H1 (cell line): Measurements from ENCODE around the gene RIN1. TPM values are rescaled to one million over a fixed set of nuclear protein-coding genes. Genes with fewer than 3 reads are reported as not detected.

ENCODE experiments used
- CTCF ChIA-PET: fragments of 300-600 bp; sonication (Branson Sonifier 250); formaldehyde crosslinking; loops from one replicate; lab custom pipeline; 2021; ENCODE audit not compliant: partially characterized antibody; lab: Charles Lee
- POLR2A ChIA-PET: fragments of 300-600 bp; sonication (Branson Sonifier 250); formaldehyde crosslinking; loops from one replicate; lab custom pipeline; 2021; ENCODE audit warnings: inconsistent platforms; ENCODE audit not compliant: partially characterized antibody; lab: Charles Lee
- DNase-seq, 2 experiments: peaks; one replicate each; pipeline versions ENCODE4 v3.0.0 to v3.0.0-alpha.2; 2010 to 2022; ENCODE audit warnings: low spot score in 2 of 2, low read depth in 1 of 2, mixed read lengths in 1 of 2
- FAIRE-seq: peaks from 2 replicates; lab custom pipeline; 2011; peaks lifted over from hg19 to GRCh38; lab: Jason Lieb, UNC
- H2AFZ ChIP-seq: 2 replicates; pipeline ENCODE4 v1.8.1; 2012; ENCODE audit warnings: low read length, inconsistent platforms
- H2AK5ac ChIP-seq: 2 replicates; pipeline ENCODE4 v1.6.1; 2013; ENCODE audit warnings: low read depth, low read length
- H2BK120ac ChIP-seq: replicated peaks from 2 replicates; pipeline ENCODE3; 2013; ENCODE audit warnings: low read depth, low read length, inconsistent platforms
- H2BK12ac ChIP-seq: 2 replicates; pipeline ENCODE4 v1.6.1; 2013; ENCODE audit warnings: low read depth, low read length
- H2BK15ac ChIP-seq: 2 replicates; pipeline ENCODE4 v1.6.1; 2013; ENCODE audit warnings: low read length
- H2BK20ac ChIP-seq: 2 replicates; pipeline ENCODE4 v1.6.1; 2013; ENCODE audit warnings: low read length
- H2BK5ac ChIP-seq: 2 replicates; pipeline ENCODE4 v1.6.1; 2013; ENCODE audit warnings: low read depth, low read length
- H3K14ac ChIP-seq: 2 replicates; pipeline ENCODE4 v1.6.1; 2013; ENCODE audit warnings: inconsistent platforms; ENCODE audit not compliant: insufficient read length
- H3K18ac ChIP-seq: 2 replicates; pipeline ENCODE4 v1.6.1; 2013; ENCODE audit warnings: low read length; ENCODE audit errors: extremely low read depth
- H3K23ac ChIP-seq: 2 replicates; pipeline ENCODE4 v1.6.1; 2013; ENCODE audit warnings: inconsistent platforms; ENCODE audit not compliant: insufficient read length
- H3K23me2 ChIP-seq: 2 replicates; pipeline ENCODE4 v1.6.1; 2013; ENCODE audit warnings: low read depth, low read length
- H3K27ac ChIP-seq: 2 replicates; pipeline ENCODE4 v1.6.1; 2011; ENCODE audit warnings: low read depth, low read length, inconsistent platforms
- H3K27me3 ChIP-seq, 4 experiments: replicated peaks in 1 of 4; 1 replicate in 1 of 4; 2 replicates in 3 of 4; pipeline versions ENCODE4 v1.6.1 to v1.8.1; 2011 to 2013; ENCODE audit warnings: low read length in 3 of 4, mild to moderate bottlenecking in 3 of 4, inconsistent platforms in 2 of 4, mixed read lengths in 2 of 4, moderate library complexity in 1 of 4; ENCODE audit not compliant: control insufficient read depth in 3 of 4, insufficient read depth in 3 of 4; ENCODE audit errors: extremely low read depth in 1 of 4
- H3K36me3 ChIP-seq, 4 experiments: 2 replicates each; pipeline versions ENCODE4 v1.6.1 to v1.8.1; 2011 to 2013; ENCODE audit warnings: mild to moderate bottlenecking in 4 of 4, low read length in 3 of 4, moderate library complexity in 2 of 4, control low read depth in 1 of 4, inconsistent platforms in 1 of 4; ENCODE audit not compliant: insufficient read depth in 4 of 4, control insufficient read depth in 2 of 4
- H3K4ac ChIP-seq: replicated peaks from 2 replicates; pipeline ENCODE3; 2013; ENCODE audit warnings: low read length, low read depth, mixed read lengths, inconsistent platforms; ENCODE audit not compliant: insufficient read length
- H3K4me1 ChIP-seq, 4 experiments: replicated peaks in 1 of 4; 1 replicate in 1 of 4; 2 replicates in 3 of 4; pipeline versions ENCODE4 v1.6.1 to v1.8.1; 2011 to 2013; ENCODE audit warnings: low read length in 3 of 4, inconsistent platforms in 2 of 4, mixed read lengths in 1 of 4; ENCODE audit not compliant: insufficient read depth in 4 of 4, control insufficient read depth in 3 of 4
- H3K4me2 ChIP-seq, 2 experiments: 2 replicates each; pipeline versions ENCODE4 v1.6.1 to v1.8.1; 2011 to 2013; ENCODE audit warnings: low read depth in 2 of 2, low read length in 2 of 2, control low read depth in 1 of 2, inconsistent platforms in 1 of 2, mild to moderate bottlenecking in 1 of 2; ENCODE audit not compliant: insufficient read depth in 1 of 2
- H3K4me3 ChIP-seq, 4 experiments: fragments of 200-600, 300-600 bp in 1 of 4; sonication (generic), shearing (Covaris generic), sonication (Bioruptor Twin) in 1 of 4; 2 replicates each; pipeline versions ENCODE4 v1.5.1 to v1.8.1; 2011 to 2016; ENCODE audit warnings: low read length in 4 of 4, low read depth in 3 of 4, control low read depth in 2 of 4, inconsistent platforms in 2 of 4, mild to moderate bottlenecking in 2 of 4, mixed read lengths in 1 of 4, moderate library complexity in 1 of 4; ENCODE audit not compliant: insufficient read depth in 2 of 4; ENCODE audit errors: extremely low read depth in 1 of 4
- H3K56ac ChIP-seq: replicated peaks from 2 replicates; pipeline ENCODE3; 2013; ENCODE audit warnings: low read depth, mild to moderate bottlenecking, mixed read lengths, low read length, inconsistent platforms; ENCODE audit not compliant: insufficient read length
- H3K79me1 ChIP-seq: 2 replicates; pipeline ENCODE4 v1.6.1; 2013; ENCODE audit warnings: low read depth, low read length, control low read depth
- H3K79me2 ChIP-seq, 2 experiments: 2 replicates each; pipeline versions ENCODE4 v1.6.1 to v1.8.1; 2012 to 2013; ENCODE audit warnings: low read length in 2 of 2, mild to moderate bottlenecking in 2 of 2, inconsistent platforms in 1 of 2; ENCODE audit not compliant: insufficient read depth in 2 of 2, control insufficient read depth in 1 of 2
- H3K9ac ChIP-seq, 4 experiments: replicated peaks in 1 of 4; 1 replicate in 1 of 4; 2 replicates in 3 of 4; pipeline versions ENCODE4 v1.6.1 to v1.8.1; 2011 to 2013; ENCODE audit warnings: low read depth in 3 of 4, low read length in 3 of 4, control low read depth in 2 of 4, mild to moderate bottlenecking in 2 of 4, moderate library complexity in 2 of 4, inconsistent platforms in 1 of 4; ENCODE audit errors: extremely low read depth in 1 of 4
- H3K9me3 ChIP-seq, 2 experiments: 2 replicates each; pipeline versions ENCODE4 v1.6.1 to v1.8.1; 2012 to 2013; ENCODE audit warnings: mild to moderate bottlenecking in 2 of 2, moderate library complexity in 2 of 2, control low read depth in 1 of 2, inconsistent platforms in 1 of 2, low read depth in 1 of 2, low read length in 1 of 2, mixed read lengths in 1 of 2; ENCODE audit not compliant: insufficient read depth in 2 of 2
- H4K20me1 ChIP-seq, 2 experiments: replicated peaks in 1 of 2; 2 replicates each; pipeline versions ENCODE3 to v1.8.1; 2011 to 2013; ENCODE audit warnings: inconsistent platforms in 2 of 2, low read length in 2 of 2, mild to moderate bottlenecking in 1 of 2; ENCODE audit not compliant: insufficient read depth in 2 of 2, control insufficient read depth in 1 of 2
- H4K5ac ChIP-seq: 2 replicates; pipeline ENCODE4 v1.6.1; 2013; ENCODE audit warnings: low read length, low read depth, mixed read lengths, inconsistent platforms; ENCODE audit not compliant: insufficient read length
- H4K8ac ChIP-seq: 2 replicates; pipeline ENCODE4 v1.8.0; 2013; ENCODE audit warnings: mild to moderate bottlenecking, moderate library complexity, low read length, inconsistent platforms; ENCODE audit not compliant: insufficient read depth; ENCODE audit errors: extremely low read depth
- H4K91ac ChIP-seq: replicated peaks from 2 replicates; pipeline ENCODE3; 2013; ENCODE audit warnings: low read length, mixed read lengths, inconsistent platforms; ENCODE audit not compliant: insufficient read length
- BRCA1 ChIP-seq: IDR thresholded peaks from 2 replicates; pipeline ENCODE4 v1.6.1; 2012; ENCODE audit warnings: low read depth, low read length, improper control_type of control experiment
- POLR2AphosphoS5 ChIP-seq: IDR thresholded peaks from 2 replicates; pipeline ENCODE4 v1.6.1; 2011; ENCODE audit warnings: low read depth, low read length
- WGBS, 2 experiments: shearing (Covaris generic) in 1 of 2; methylation state at CpG; one replicate each; pipeline versions ENCODE4 v1.1.6 to v1.1.7; 2013 to 2015; ENCODE audit warnings: low lambda C conversion rate in 2 of 2, mixed read lengths in 2 of 2, inconsistent platforms in 1 of 2, low coverage in 1 of 2, missing lambda C conversion rate in 1 of 2; ENCODE audit not compliant: insufficient replicate concordance in 2 of 2, insufficient coverage in 1 of 2, insufficient read length in 1 of 2; ENCODE audit errors: extremely low coverage in 1 of 2, missing lambda C conversion rate in 1 of 2; 5-methylcytosine and 5-hydroxymethylcytosine counted together
- polyA plus RNA-seq, 7 experiments: library from polyadenylated mRNA; depleted of rRNA in 3 of 7; stranded (reverse) in 5 of 7; unstranded in 2 of 7; fragments of >200 nt in 5 of 7; fragments of 200-250 nt in 2 of 7; gene quantifications; 1 replicate in 5 of 7; 2 replicates in 1 of 7; 4 replicates in 1 of 7; pipeline versions ENCODE4 v1.2.1 to v1.2.3, GENCODE V29; 2011 to 2013; ENCODE audit warnings: missing spikeins in 2 of 7, mixed read lengths in 2 of 7
- total RNA-seq: library from RNA; stranded (reverse); fragmentation: NEBNext Ultra II Directional; extraction: Animal tissue kit (Norgen Biotek cat#: 25700); gene quantifications from 2 replicates; pipeline ENCODE4 v1.2.1, GENCODE V29; 2021

Gene RIN1
- total and polyA plus RNA-seq, 2 of the 8 experiments (the other 6 are each of a cell fraction or from before 2014, with no cell fraction given), result 2.5 to 5.4 TPM

GRCh38 chr11:66366844-66367477, 30.7 kb upstream of the RIN1 start:
- H3K9me3 ChIP-seq, result no peaks in the 10 kb centered on the region
- no peaks in the 10 kb centered on the region for H3K27me3 ChIP-seq
- H3K23me2 ChIP-seq, result peaks cover 7% of the 10 kb centered on the region; the same call in 1 of the 2 replicates
- no peak overlapping the region for H3K27ac ChIP-seq
- H2BK12ac ChIP-seq, result no peak overlapping the region
- H3K18ac ChIP-seq, result no peak overlapping the region
- H2AK5ac ChIP-seq, result no peak overlapping the region
- H4K8ac ChIP-seq, result no peak overlapping the region
- FAIRE-seq, result no peak
- ChIA-PET CTCF (interaction anchor here (1.2 to 4.4 kb wide), 5 partner anchors 19 to 52 kb away, joined by 3 to 39 read pairs (median 16); partner anchors contain the start of genes B4GAT1 and BRMS1), POLR2A (interaction anchor here (0.6 to 28.0 kb wide), 9 partner anchors 10 to 1094 kb away, joined by 3 to 487 read pairs (median 3); partner anchors contain the start of genes B4GAT1, BRMS1 and CD248)
- H3K4me2 ChIP-seq, result no peak overlapping the region
- H2BK20ac ChIP-seq, result no peak overlapping the region
- peaks cover 11 to 39% of the 10 kb centered on the region in 2 experiments for H4K20me1 ChIP-seq
- H4K5ac ChIP-seq, result no peak overlapping the region
- H3K79me1 ChIP-seq, result peaks cover 9% of the 10 kb centered on the region; the same call in 1 of the 2 replicates
- no peak overlapping the region for H2BK5ac ChIP-seq
- no peak overlapping the region for H3K56ac ChIP-seq
- H2BK120ac ChIP-seq, result no peak overlapping the region
- no peak overlapping the region for H3K9ac ChIP-seq
- WGBS, 2 experiments, result 98% methylated on average over 8 of the region's 8 CpGs; no CpG with 5 or more reads in 1 of the 2 experiments
- H2BK15ac ChIP-seq, result no peak overlapping the region
- no peak overlapping the region for H2AFZ ChIP-seq
- H3K14ac ChIP-seq, result no peak overlapping the region
- DNase-seq, result no peak
- no peak overlapping the region for H3K23ac ChIP-seq
- H3K79me2 ChIP-seq, result peaks cover 0 to 16% of the 10 kb centered on the region in 2 experiments; a peak in 2 of 4 replicates
- H3K4me1 ChIP-seq, result peaks cover 0 to 8% (median 7%) of the 10 kb centered on the region in 4 experiments; a peak in 6 of 7 replicates
- no peak overlapping the region for H3K4me3 ChIP-seq
- TF ChIP-seq POLR2AphosphoS5 (peak; percentile 11; the same call in 1 of the 2 replicates), BRCA1 (no peak)
- no peak overlapping the region for H4K91ac ChIP-seq
- no peak overlapping the region for H3K4ac ChIP-seq
- peaks cover 26 to 64% (median 60%) of the 10 kb centered on the region in 4 experiments for H3K36me3 ChIP-seq
